ENCODE data around the gene GNA12. TPM values are rescaled to one million over a fixed set of nuclear protein-coding genes. Genes with fewer than 3 reads are reported as not detected.

GNA12 gene
- total and polyA plus RNA-seq, 2 of the 4 experiments (the other 2 are of a cell fraction): 14.3 to 93.9 TPM

DNA sequence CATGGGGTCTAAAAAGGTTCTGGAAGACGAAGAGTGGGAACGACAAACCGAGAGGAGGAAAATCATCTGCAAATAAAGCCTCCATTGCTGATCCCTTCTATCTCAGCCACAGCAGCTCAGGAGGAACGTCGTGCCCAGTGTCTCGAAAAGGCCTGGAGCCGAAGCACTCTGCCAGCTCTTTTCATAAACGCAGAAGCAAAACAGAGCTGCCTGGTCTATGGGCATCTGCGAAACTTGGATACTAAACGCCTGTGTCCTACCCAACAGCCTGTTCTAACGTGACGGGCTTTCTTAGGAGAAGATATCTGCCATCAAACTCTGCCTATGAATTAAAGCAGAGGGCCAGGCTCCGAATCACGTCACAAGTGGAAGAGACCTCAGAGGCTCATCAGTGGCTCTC is 68.7 kb downstream of the GNA12 start:
- DNase-seq: no peak
- no peak overlapping the region for H2BK5ac ChIP-seq (ENCODE audit: low read depth, low read length, poor library complexity, severe bottlenecking)
- dilution Hi-C loops (cut with HindIII; ENCODE audit: low sequenced_read_pairs, unreplicated experiment) (no loop called here), in situ Hi-C loops (cut with MboI; ENCODE audit: low sequenced_read_pairs) (no loop called here), intact Hi-C loops (cut with micrococcal nuclease) (no loop called here)
- peaks cover 49 to 88% of the 10 kb centered on the region in 2 experiments for H3K79me1 ChIP-seq (ENCODE audit: low read depth in 1 of 2, low read length in 2 of 2)
- no peak for TF ChIP-seq CHD1 (IDR thresholded peaks at IDR 0.05; ENCODE audit: low read depth, low read length)
- TF ChIP-seq, protein P1, sequence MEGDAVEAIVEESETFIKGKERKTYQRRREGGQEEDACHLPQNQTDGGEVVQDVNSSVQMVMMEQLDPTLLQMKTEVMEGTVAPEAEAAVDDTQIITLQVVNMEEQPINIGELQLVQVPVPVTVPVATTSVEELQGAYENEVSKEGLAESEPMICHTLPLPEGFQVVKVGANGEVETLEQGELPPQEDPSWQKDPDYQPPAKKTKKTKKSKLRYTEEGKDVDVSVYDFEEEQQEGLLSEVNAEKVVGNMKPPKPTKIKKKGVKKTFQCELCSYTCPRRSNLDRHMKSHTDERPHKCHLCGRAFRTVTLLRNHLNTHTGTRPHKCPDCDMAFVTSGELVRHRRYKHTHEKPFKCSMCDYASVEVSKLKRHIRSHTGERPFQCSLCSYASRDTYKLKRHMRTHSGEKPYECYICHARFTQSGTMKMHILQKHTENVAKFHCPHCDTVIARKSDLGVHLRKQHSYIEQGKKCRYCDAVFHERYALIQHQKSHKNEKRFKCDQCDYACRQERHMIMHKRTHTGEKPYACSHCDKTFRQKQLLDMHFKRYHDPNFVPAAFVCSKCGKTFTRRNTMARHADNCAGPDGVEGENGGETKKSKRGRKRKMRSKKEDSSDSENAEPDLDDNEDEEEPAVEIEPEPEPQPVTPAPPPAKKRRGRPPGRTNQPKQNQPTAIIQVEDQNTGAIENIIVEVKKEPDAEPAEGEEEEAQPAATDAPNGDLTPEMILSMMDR (conservative IDR thresholded peaks at IDR 0.05; ENCODE audit: low read depth, low read length): no peak
- no peak for TF ChIP-seq MAFK (IDR thresholded peaks at IDR 0.05; ENCODE audit: low read depth, low read length)
- no peak for TF ChIP-seq FOS (IDR thresholded peaks at IDR 0.05; ENCODE audit: low read depth, low read length)
- TF ChIP-seq RAD21 (IDR thresholded peaks at IDR 0.05; ENCODE audit: low read length): no peak
- no peak for TF ChIP-seq MXI1 (IDR thresholded peaks at IDR 0.05; ENCODE audit: borderline replicate concordance, low read depth, low read length)
- no peak for TF ChIP-seq RCOR1 (IDR thresholded peaks at IDR 0.05; ENCODE audit: insufficient replicate concordance, low read length)
- TF ChIP-seq, protein P2, sequence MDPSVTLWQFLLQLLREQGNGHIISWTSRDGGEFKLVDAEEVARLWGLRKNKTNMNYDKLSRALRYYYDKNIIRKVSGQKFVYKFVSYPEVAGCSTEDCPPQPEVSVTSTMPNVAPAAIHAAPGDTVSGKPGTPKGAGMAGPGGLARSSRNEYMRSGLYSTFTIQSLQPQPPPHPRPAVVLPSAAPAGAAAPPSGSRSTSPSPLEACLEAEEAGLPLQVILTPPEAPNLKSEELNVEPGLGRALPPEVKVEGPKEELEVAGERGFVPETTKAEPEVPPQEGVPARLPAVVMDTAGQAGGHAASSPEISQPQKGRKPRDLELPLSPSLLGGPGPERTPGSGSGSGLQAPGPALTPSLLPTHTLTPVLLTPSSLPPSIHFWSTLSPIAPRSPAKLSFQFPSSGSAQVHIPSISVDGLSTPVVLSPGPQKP (IDR thresholded peaks at IDR 0.05; ENCODE audit: borderline replicate concordance, low read depth, low read length): no peak
- no peak for TF ChIP-seq BHLHE40 (IDR thresholded peaks at IDR 0.05; ENCODE audit: low read depth, low read length)
- TF ChIP-seq, protein P3, sequence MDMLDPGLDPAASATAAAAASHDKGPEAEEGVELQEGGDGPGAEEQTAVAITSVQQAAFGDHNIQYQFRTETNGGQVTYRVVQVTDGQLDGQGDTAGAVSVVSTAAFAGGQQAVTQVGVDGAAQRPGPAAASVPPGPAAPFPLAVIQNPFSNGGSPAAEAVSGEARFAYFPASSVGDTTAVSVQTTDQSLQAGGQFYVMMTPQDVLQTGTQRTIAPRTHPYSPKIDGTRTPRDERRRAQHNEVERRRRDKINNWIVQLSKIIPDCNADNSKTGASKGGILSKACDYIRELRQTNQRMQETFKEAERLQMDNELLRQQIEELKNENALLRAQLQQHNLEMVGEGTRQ (IDR thresholded peaks at IDR 0.05; ENCODE audit: low read depth, low read length): no peak
- no peak for TF ChIP-seq RFX5 (IDR thresholded peaks at IDR 0.05; ENCODE audit: low read depth, low read length)
- no peak for TF ChIP-seq POLR2A (IDR thresholded peaks at IDR 0.05; ENCODE audit: low read depth, low read length)
- no peak overlapping the region for H2AFZ ChIP-seq (replicated peaks; ENCODE audit: low read length, poor library complexity)
- ChIA-PET POLR2A (ENCODE audit: unreplicated experiment) (no interaction called here), CTCF (interaction anchor here (0.6 kb wide), 1 partner anchor 26 kb away, joined by 3 read pairs; no protein-coding TSS in a partner anchor)
- no peak overlapping the region for H3K27ac ChIP-seq (ENCODE audit: insufficient read depth, low read length)
- no peak overlapping the region for H2BK20ac ChIP-seq (ENCODE audit: low read depth, low read length)
- H3K27me3 ChIP-seq (ENCODE audit: control insufficient read depth, insufficient read depth, low read length): no peaks in the 10 kb centered on the region
- H3K4me3 ChIP-seq (ENCODE audit: insufficient read depth, low read depth, low read length): no peak overlapping the region
- H3K4me2 ChIP-seq (ENCODE audit: low read depth, low read length): no peak overlapping the region
- no peak overlapping the region for H2BK120ac ChIP-seq (ENCODE audit: low read depth, low read length)
- H4K20me1 ChIP-seq (ENCODE audit: insufficient read depth, low read length): peaks cover 3% of the 10 kb centered on the region; the same call in 1 of the 2 replicates
- H3K18ac ChIP-seq (ENCODE audit: low read depth, low read length): no peak overlapping the region
- no peak overlapping the region for H3K23ac ChIP-seq (ENCODE audit: low read depth, low read length)
- H2BK15ac ChIP-seq (ENCODE audit: low read depth, low read length): no peak overlapping the region
- H4K5ac ChIP-seq (ENCODE audit: low read depth, low read length): no peak overlapping the region
- WGBS, 2 experiments (ENCODE audit: extremely low coverage in 2 of 2, insufficient read length in 1 of 2): 91% methylated on average over 11 of the region's 14 CpGs; no CpG with 5 or more reads in 1 of the 2 experiments
- no peak overlapping the region for H4K91ac ChIP-seq (ENCODE audit: insufficient read depth, low read depth, low read length)
- H3K9me1 ChIP-seq (ENCODE audit: insufficient read depth, low read length): peaks cover 20% of the 10 kb centered on the region
- peaks cover 22% of the 10 kb centered on the region for H3K36me3 ChIP-seq (ENCODE audit: control insufficient read depth, insufficient read depth, low read length)
- BruUV-seq (replicated peaks): no TSS peak
- no peak overlapping the region for H3K14ac ChIP-seq (replicated peaks; ENCODE audit: low read depth, low read length)
- H3K56ac ChIP-seq (ENCODE audit: extremely low read depth, insufficient read depth, low read length): no peak overlapping the region
- H3K9me3 ChIP-seq (ENCODE audit: control insufficient read depth, insufficient read depth, low read length): no peaks in the 10 kb centered on the region
- no peak overlapping the region for H4K8ac ChIP-seq (ENCODE audit: low read depth in 2 of 2, low read length in 2 of 2)
- no peak for ATAC-seq (ENCODE audit: low read depth)
- H2AK9ac ChIP-seq (replicated peaks; ENCODE audit: low read depth, low read length, poor library complexity): no peak overlapping the region
- H3K4me1 ChIP-seq (ENCODE audit: control insufficient read depth, insufficient read depth, low read length): peaks cover 1% of the 10 kb centered on the region
- no peak overlapping the region for H3K9ac ChIP-seq (ENCODE audit: low read depth, low read length)
- H3K4ac ChIP-seq (ENCODE audit: low read depth, low read length): no peak overlapping the region
- no peak overlapping the region for H2AK5ac ChIP-seq (ENCODE audit: low read depth, low read length)

All from IMR-90 (cell line).